A549 (cell line): ENCODE measurements around the gene HES3. TPM values are rescaled to one million over a fixed set of nuclear protein-coding genes. Genes with fewer than 3 reads are reported as not detected.

Experiments
- ATAC-seq, 2 experiments: fragments of 200-7000 bp in 1 of 2; fragments of >200 bp in 1 of 2; cut with Nextera tagmentation in 1 of 2; cut with Tn5 transposase in 1 of 2; 3 replicates each; pipeline versions ENCODE4 v1.8.0 to v1.9.1; 2018 to 2020; ENCODE audit warnings: mild to moderate bottlenecking in 1 of 2, moderate library complexity in 1 of 2
- CTCF ChIA-PET: fragments of 300-600 bp; sonication (Branson Sonifier 250); formaldehyde crosslinking; extraction: SDS; loops from one replicate; lab custom pipeline; 2021; ENCODE audit warnings: antibody characterized with exemption, inconsistent platforms; lab: Yijun Ruan, JAX
- POLR2A ChIA-PET: fragments of 350-600 bp; formaldehyde crosslinking; extraction: SDS; loops from one replicate; lab custom pipeline; 2021; ENCODE audit warnings: antibody characterized with exemption, inconsistent platforms; lab: Yijun Ruan, JAX
- DNase-seq, 2 experiments: peaks; one replicate each; pipeline versions ENCODE4 v3.0.0 to v3.0.0-alpha.2; 2011 to 2016; ENCODE audit warnings: low read depth in 1 of 2, low spot score in 1 of 2
- FAIRE-seq: peaks from 2 replicates; lab custom pipeline; 2011; peaks lifted over from hg19 to GRCh38; lab: Jason Lieb, UNC
- H3K27ac ChIP-seq, 2 experiments: fragments of >200 bp; sonication (Bioruptor Twin); formaldehyde crosslinking; 3 replicates each; pipeline ENCODE4 v1.5.1; 2016 to 2017
- H3K4me1 ChIP-seq: fragments of >200 bp; sonication (Bioruptor Twin); formaldehyde crosslinking; 3 replicates; pipeline ENCODE4 v1.6.1; 2016
- H3K4me2 ChIP-seq: fragments of >200 bp; sonication (Bioruptor Twin); formaldehyde crosslinking; 3 replicates; pipeline ENCODE4 v1.6.1; 2016
- H3K4me3 ChIP-seq: fragments of >200 bp; sonication (Bioruptor Twin); formaldehyde crosslinking; 3 replicates; pipeline ENCODE4 v1.5.1; 2016
- H3K9me3 ChIP-seq: fragments of >200 bp; sonication (Bioruptor Twin); formaldehyde crosslinking; 3 replicates; pipeline ENCODE4 v1.6.1; 2016
- BHLHE40 ChIP-seq: IDR thresholded peaks from 2 replicates; pipeline ENCODE4 v1.6.1; 2012; ENCODE audit warnings: low read depth, low read length, inconsistent platforms
- CBX2 ChIP-seq: fragments of 200-600 bp; sonication (generic); IDR thresholded peaks from 2 replicates; pipeline ENCODE4 v1.6.1; 2016; ENCODE audit warnings: low read depth, mild to moderate bottlenecking, borderline replicate concordance
- CEBPB ChIP-seq, 2 experiments: fragments of >200 bp in 1 of 2; sonication (Bioruptor Twin) in 1 of 2; formaldehyde crosslinking in 1 of 2; IDR thresholded peaks; 2 replicates each; pipeline ENCODE4 v1.6.1; 2012 to 2016
- CHD4 ChIP-seq: fragments of 200-600 bp; sonication (generic); IDR thresholded peaks from 2 replicates; pipeline ENCODE4 v1.6.1; 2016; ENCODE audit warnings: antibody characterized with exemption, mild to moderate bottlenecking, borderline replicate concordance
- CTCF ChIP-seq: fragments of >200 bp; sonication (Bioruptor Twin); formaldehyde crosslinking; IDR thresholded peaks from 3 replicates; pipeline ENCODE4 v1.5.1; 2016
- ELK1 ChIP-seq: fragments of 150-350 bp; IDR thresholded peaks from 2 replicates; pipeline ENCODE4 v1.6.1; 2014; ENCODE audit warnings: low read depth, mild to moderate bottlenecking, low read length
- EP300 ChIP-seq, 2 experiments: fragments of >200 bp; sonication (Bioruptor Twin); formaldehyde crosslinking; IDR thresholded peaks; 2 replicates in 1 of 2; 3 replicates in 1 of 2; pipeline ENCODE4 v1.6.1; 2016 to 2017
- FOSL2 ChIP-seq, 2 experiments: fragments of 450-650 bp in 1 of 2; fragments of >200 bp in 1 of 2; sonication (Bioruptor Twin) in 1 of 2; formaldehyde crosslinking; IDR thresholded peaks; 2 replicates each; pipeline versions ENCODE4 v1.5.0 to v1.6.1; 2016 to 2020; ENCODE audit warnings: mild to moderate bottlenecking in 1 of 2, moderate library complexity in 1 of 2
- GATA3 ChIP-seq: IDR thresholded peaks from 2 replicates; pipeline ENCODE4 v1.6.1; 2012; ENCODE audit warnings: borderline replicate concordance
- HEYL ChIP-seq: fragments of 250-450 bp; sonication (Bioruptor Pico); IDR thresholded peaks from 2 replicates; pipeline ENCODE4 v1.8.0; 2021; ENCODE audit warnings: mild to moderate bottlenecking, moderate library complexity
- JUNB ChIP-seq: fragments of >200 bp; sonication (Bioruptor Twin); formaldehyde crosslinking; IDR thresholded peaks from 2 replicates; pipeline ENCODE4 v1.6.1; 2016
- KDM1A ChIP-seq: fragments of 200-600 bp; sonication (generic); IDR thresholded peaks from 2 replicates; pipeline ENCODE4 v1.6.1; 2016; ENCODE audit warnings: low read depth, mild to moderate bottlenecking
- KDM5A ChIP-seq: fragments of 200-600 bp; sonication (generic); IDR thresholded peaks from 2 replicates; pipeline ENCODE4 v1.6.1; 2016; ENCODE audit warnings: antibody characterized with exemption, mild to moderate bottlenecking
- MAFK ChIP-seq: fragments of 450-650 bp; IDR thresholded peaks from 2 replicates; pipeline ENCODE4 v1.6.1; 2014; ENCODE audit not compliant: partially characterized antibody
- MAZ ChIP-seq: fragments of 150-350 bp; IDR thresholded peaks from 2 replicates; pipeline ENCODE4 v1.6.1; 2014; ENCODE audit warnings: antibody characterized with exemption, low read depth, low read length, borderline replicate concordance
- NPAS2 ChIP-seq: fragments of 250-450 bp; sonication (Bioruptor Pico); IDR thresholded peaks from 2 replicates; pipeline ENCODE4 v1.8.0; 2022; ENCODE audit warnings: mild to moderate bottlenecking, moderate library complexity, borderline replicate concordance
- NR3C1 ChIP-seq: fragments of >200 bp; sonication (Bioruptor Twin); formaldehyde crosslinking; IDR thresholded peaks from 3 replicates; pipeline ENCODE4 v1.6.1; 2017
- PBX3 ChIP-seq: IDR thresholded peaks from 2 replicates; pipeline ENCODE4 v1.6.1; 2012
- PHF8 ChIP-seq: fragments of 200-600 bp; sonication (generic); IDR thresholded peaks from 2 replicates; pipeline ENCODE4 v1.6.1; 2016; ENCODE audit warnings: low read depth, mild to moderate bottlenecking, antibody characterized with exemption, moderate library complexity, borderline replicate concordance
- POLR2A ChIP-seq: IDR thresholded peaks from 2 replicates; pipeline ENCODE4 v1.6.1; 2012; ENCODE audit warnings: mild to moderate bottlenecking, low read length
- RARB ChIP-seq: fragments of 250-450 bp; sonication (Bioruptor Pico); IDR thresholded peaks from 2 replicates; pipeline ENCODE4 v1.8.0; 2021; ENCODE audit warnings: mild to moderate bottlenecking, moderate library complexity
- RCOR1 ChIP-seq: fragments of 150-350 bp; IDR thresholded peaks from 2 replicates; pipeline ENCODE4 v1.6.1; 2014; ENCODE audit warnings: antibody characterized with exemption, low read length, low read depth
- SMC3 ChIP-seq: fragments of >200 bp; sonication (Bioruptor Twin); formaldehyde crosslinking; IDR thresholded peaks from 3 replicates; pipeline ENCODE4 v1.6.1; 2018; ENCODE audit warnings: inconsistent platforms
- TFCP2L1 ChIP-seq: fragments of 250-450 bp; sonication (Bioruptor Pico); IDR thresholded peaks from 2 replicates; pipeline ENCODE4 v1.5.0; 2021; ENCODE audit warnings: mild to moderate bottlenecking
- TP53 ChIP-seq: fragments of 250-450 bp; sonication (Bioruptor Pico); IDR thresholded peaks from 2 replicates; pipeline ENCODE4 v1.5.0; 2021; ENCODE audit warnings: mild to moderate bottlenecking, moderate library complexity
- ZFP36 ChIP-seq: fragments of 450-650 bp; IDR thresholded peaks from 2 replicates; pipeline ENCODE4 v1.6.1; 2014; ENCODE audit warnings: borderline replicate concordance; ENCODE audit not compliant: partially characterized antibody
- ZNF302 ChIP-seq: fragments of 250-450 bp; sonication (Bioruptor Pico); IDR thresholded peaks from 2 replicates; pipeline ENCODE4 v1.9.0; 2021; ENCODE audit warnings: inconsistent platforms, mild to moderate bottlenecking, moderate library complexity
- ZSCAN20 ChIP-seq: fragments of 250-450 bp; sonication (Bioruptor Pico); IDR thresholded peaks from 2 replicates; pipeline ENCODE4 v1.8.0; 2022; ENCODE audit warnings: mild to moderate bottlenecking, moderate library complexity
- WGBS: methylation state at CpG from one replicate; pipeline ENCODE4 v1.1.6; 2017; ENCODE audit errors: missing lambda C conversion rate; 5-methylcytosine and 5-hydroxymethylcytosine counted together
- polyA plus RNA-seq, 4 experiments: library from polyadenylated mRNA; depleted of rRNA in 3 of 4; stranded (reverse); fragments of >200 nt; fragmentation: RNase III in 1 of 4; extraction: RNeasy Plus Mini Kit Qiagen cat#74134 plus additional on column Dnase treatment in 1 of 4; gene quantifications; 2 replicates in 3 of 4; 3 replicates in 1 of 4; pipeline ENCODE4 v1.2.3, GENCODE V29; 2011 to 2017
- TF ChIP-seq, protein P1 (sequence below): fragments of >200 bp; sonication (Bioruptor Twin); formaldehyde crosslinking; IDR thresholded peaks from 3 replicates; pipeline ENCODE4 v1.6.1; 2016
- TF ChIP-seq, protein P2 (sequence below): IDR thresholded peaks from 2 replicates; pipeline ENCODE4 v1.6.1; 2012; ENCODE audit warnings: low read depth, borderline replicate concordance

The HES3 gene
- polyA plus RNA-seq, 2 of the 4 experiments (the other 2 are of a cell fraction) = not detected

- no peak for TF ChIP-seq CEBPB (IDR thresholded peaks at IDR 0.05)
- TF ChIP-seq HEYL (CRISPR knock-in tag) = no peak
- TF ChIP-seq CTCF = no peak
- no peak for TF ChIP-seq EP300 (IDR thresholded peaks at IDR 0.05)
- no peak for TF ChIP-seq TFCP2L1 (CRISPR knock-in tag)
- no peak for TF ChIP-seq RARB (CRISPR knock-in tag)
- TF ChIP-seq MAZ = no peak
- TF ChIP-seq FOSL2 (IDR thresholded peaks at IDR 0.05) = no peak
- TF ChIP-seq FOSL2 (CRISPR knock-in tag; IDR thresholded peaks at IDR 0.05) = no peak
- TF ChIP-seq PBX3 = no peak
- no peak for TF ChIP-seq PHF8
- TF ChIP-seq CBX2 = no peak
- no peak for TF ChIP-seq JUNB
- no peak for TF ChIP-seq GATA3
- TF ChIP-seq, protein P1, sequence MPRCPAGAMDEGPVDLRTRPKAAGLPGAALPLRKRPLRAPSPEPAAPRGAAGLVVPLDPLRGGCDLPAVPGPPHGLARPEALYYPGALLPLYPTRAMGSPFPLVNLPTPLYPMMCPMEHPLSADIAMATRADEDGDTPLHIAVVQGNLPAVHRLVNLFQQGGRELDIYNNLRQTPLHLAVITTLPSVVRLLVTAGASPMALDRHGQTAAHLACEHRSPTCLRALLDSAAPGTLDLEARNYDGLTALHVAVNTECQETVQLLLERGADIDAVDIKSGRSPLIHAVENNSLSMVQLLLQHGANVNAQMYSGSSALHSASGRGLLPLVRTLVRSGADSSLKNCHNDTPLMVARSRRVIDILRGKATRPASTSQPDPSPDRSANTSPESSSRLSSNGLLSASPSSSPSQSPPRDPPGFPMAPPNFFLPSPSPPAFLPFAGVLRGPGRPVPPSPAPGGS = no peak
- TF ChIP-seq MAFK = no peak
- TF ChIP-seq NPAS2 = no peak
- no peak for TF ChIP-seq RCOR1
- no peak for TF ChIP-seq NR3C1
- no peak for TF ChIP-seq SMC3
- ChIA-PET POLR2A (interaction anchor here (1.0 kb wide), 1 partner anchor 9 kb away, joined by 3 read pairs; no protein-coding TSS in a partner anchor), CTCF (interaction anchor here (1.0 to 4.4 kb wide), 5 partner anchors 10 to 30 kb away, joined by 3 to 21 read pairs (median 4); partner anchors contain the start of gene RNF207)
- peak overlapping the region; percentile 99 for H3K27ac ChIP-seq
- H3K9me3 ChIP-seq = no peaks in the 10 kb centered on the region
- peak overlapping the region; percentile 78 for H3K4me2 ChIP-seq
- FAIRE-seq (no peak), DNase-seq (no peak), ATAC-seq (no peak)
- H3K4me3 ChIP-seq = peak overlapping the region; percentile 100
- peaks cover 7% of the 10 kb centered on the region; the same call in 1 of the 3 replicates for H3K4me1 ChIP-seq
- WGBS = 37% methylated on average over 17 of the region's 20 CpGs
These were observed 9.3 kb upstream of the HES3 start for GRCh38 chr1:6234502-6235295.

DNA sequence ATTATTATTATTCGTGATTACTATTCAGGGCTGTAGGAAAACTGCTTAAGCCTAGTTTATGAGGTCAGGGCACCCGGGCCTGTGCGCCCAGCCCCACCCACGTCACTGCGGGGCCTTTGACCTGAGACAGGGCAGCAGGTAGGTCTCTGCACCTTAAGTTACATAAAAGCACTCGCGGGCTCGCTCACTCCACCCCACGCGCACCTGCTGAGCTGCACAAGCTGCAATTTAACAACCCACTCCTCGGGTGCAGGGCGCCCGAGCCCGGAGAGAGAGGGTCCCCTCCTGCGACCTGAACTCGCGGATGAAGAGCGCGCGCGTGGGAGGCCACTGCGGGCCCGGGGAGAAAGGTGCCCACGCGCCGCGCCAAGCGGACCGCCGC is 8.7 kb upstream of the HES3 start:
- Histone ChIP-seq H3K4me3 (peak overlapping the region; percentile 100), H3K4me2 (peak overlapping the region; percentile 78), H3K4me1 (peaks cover 7% of the 10 kb centered on the region; the same call in 1 of the 3 replicates), H3K9me3 (no peaks in the 10 kb centered on the region), H3K27ac (peak overlapping the region; percentile 99)
- ChIA-PET POLR2A (interaction anchor here (1.0 to 1.6 kb wide), 4 partner anchors 9 to 30 kb away, joined by 3 to 9 read pairs (median 6); partner anchors contain the start of gene RNF207), CTCF (interaction anchor here (0.6 to 4.4 kb wide), 6 partner anchors 10 to 223 kb away, joined by 3 to 21 read pairs (median 4); partner anchors contain the start of gene RNF207)
- WGBS = 0% methylated on average over 3 of the region's 30 CpGs
- ATAC-seq (no peak), FAIRE-seq (no peak), DNase-seq (no peak)
- TF ChIP-seq, protein P2, sequence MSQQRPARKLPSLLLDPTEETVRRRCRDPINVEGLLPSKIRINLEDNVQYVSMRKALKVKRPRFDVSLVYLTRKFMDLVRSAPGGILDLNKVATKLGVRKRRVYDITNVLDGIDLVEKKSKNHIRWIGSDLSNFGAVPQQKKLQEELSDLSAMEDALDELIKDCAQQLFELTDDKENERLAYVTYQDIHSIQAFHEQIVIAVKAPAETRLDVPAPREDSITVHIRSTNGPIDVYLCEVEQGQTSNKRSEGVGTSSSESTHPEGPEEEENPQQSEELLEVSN = no peak
- no peak for TF ChIP-seq ZFP36
- no peak for TF ChIP-seq POLR2A
- TF ChIP-seq TP53 (CRISPR knock-in tag) = no peak
- no peak for TF ChIP-seq CTCF
- TF ChIP-seq KDM1A = no peak
- TF ChIP-seq KDM5A = no peak
- TF ChIP-seq HEYL (CRISPR knock-in tag) = no peak
- TF ChIP-seq ZSCAN20 (CRISPR knock-in tag) = no peak
- TF ChIP-seq ZNF302 (CRISPR knock-in tag) = no peak
- TF ChIP-seq CHD4 = no peak
- no peak for TF ChIP-seq ELK1
- TF ChIP-seq BHLHE40 = no peak
